Fibroblast of lung (primary cell): ENCODE measurements around the gene IGFL4. TPM values are rescaled to one million over a fixed set of nuclear protein-coding genes. Genes with fewer than 3 reads are reported as not detected.

Source experiments
- DNase-seq, 2 donors: peaks; one replicate each; pipeline versions ENCODE4 v3.0.0 to v3.0.0-alpha.2; 2010; ENCODE audit warnings: low read depth in 2 of 2
- H2AFZ ChIP-seq: 2 replicates; pipeline ENCODE4 v1.5.1; 2012; ENCODE audit warnings: low read length, control low read depth, inconsistent platforms
- H3K27ac ChIP-seq: 2 replicates; pipeline ENCODE4 v1.5.1; 2011; ENCODE audit warnings: low read length, control low read depth; ENCODE audit not compliant: insufficient read depth
- H3K27me3 ChIP-seq: 2 replicates; pipeline ENCODE4 v1.5.1; 2011; ENCODE audit warnings: mild to moderate bottlenecking, low read length; ENCODE audit not compliant: control insufficient read depth, insufficient read depth
- H3K36me3 ChIP-seq: 2 replicates; pipeline ENCODE4 v1.5.1; 2011; ENCODE audit warnings: low read length; ENCODE audit not compliant: control insufficient read depth, insufficient read depth
- H3K4me1 ChIP-seq: 2 replicates; pipeline ENCODE4 v1.5.1; 2011; ENCODE audit warnings: low read length; ENCODE audit not compliant: control insufficient read depth, insufficient read depth; ENCODE audit errors: extremely low read depth
- H3K4me2 ChIP-seq: 2 replicates; pipeline ENCODE4 v1.5.1; 2011; ENCODE audit warnings: low read length, control low read depth; ENCODE audit not compliant: insufficient read depth; ENCODE audit errors: extremely low read depth
- H3K4me3 ChIP-seq, 4 experiments: fragments of 200-600 bp in 1 of 4; sonication (generic) in 1 of 4; replicated peaks in 1 of 4; 2 replicates each; pipeline ENCODE4 v1.5.1; 2011 to 2016; ENCODE audit warnings: low read length in 4 of 4, low read depth in 3 of 4, mild to moderate bottlenecking in 3 of 4, control low read depth in 2 of 4, inconsistent platforms in 1 of 4, mixed read lengths in 1 of 4; ENCODE audit not compliant: insufficient read depth in 1 of 4; ENCODE audit errors: control extremely low read depth in 1 of 4
- H3K79me2 ChIP-seq: 2 replicates; pipeline ENCODE4 v1.5.1; 2012; ENCODE audit warnings: mild to moderate bottlenecking, low read length, inconsistent platforms; ENCODE audit not compliant: control insufficient read depth, insufficient read depth
- H3K9ac ChIP-seq: 2 replicates; pipeline ENCODE4 v1.5.1; 2011; ENCODE audit warnings: mild to moderate bottlenecking, low read length, control low read depth; ENCODE audit not compliant: insufficient read depth
- H3K9me3 ChIP-seq: 2 replicates; pipeline ENCODE4 v1.5.1; 2012; ENCODE audit warnings: low read depth, low read length; ENCODE audit not compliant: control insufficient read depth, insufficient read depth
- H4K20me1 ChIP-seq: 2 replicates; pipeline ENCODE4 v1.5.1; 2011; ENCODE audit warnings: low read length; ENCODE audit not compliant: control insufficient read depth, insufficient read depth; ENCODE audit errors: extremely low read depth
- CTCF ChIP-seq, 2 donors: IDR thresholded peaks in 1 of 2; conservative IDR thresholded peaks in 1 of 2; 1 replicate in 1 of 2; 2 replicates in 1 of 2; pipeline ENCODE4 v1.5.1; 2011 to 2012; ENCODE audit warnings: low read length in 2 of 2, control low read depth in 1 of 2, inconsistent platforms in 1 of 2, low read depth in 1 of 2, mild to moderate bottlenecking in 1 of 2
- EZH2 ChIP-seq: IDR thresholded peaks from 2 replicates; pipeline ENCODE4 v1.5.1; 2012; ENCODE audit warnings: low read length, control low read depth, mild to moderate bottlenecking; ENCODE audit errors: missing control alignments
- polyA plus RNA-seq, 2 donors: library from polyadenylated mRNA; depleted of rRNA in 1 of 2; stranded (reverse) in 1 of 2; unstranded in 1 of 2; fragments of >200 nt; gene quantifications; 2 replicates each; pipeline ENCODE4 v1.2.1, GENCODE V29; 2011 to 2012; ENCODE audit warnings: missing spikeins in 1 of 2
- total RNA-seq: library from RNA; depleted of rRNA; stranded (reverse); fragments of >200 nt; gene quantifications from 2 replicates; pipeline ENCODE4 v1.2.1, GENCODE V29; 2014

IGFL4 gene
- total and polyA plus RNA-seq, 2 donors (not counting 1 experiment from before 2014, with no cell fraction given) = not detected

- no peak overlapping the region for H2AFZ ChIP-seq
- no peak overlapping the region for H3K4me3 ChIP-seq
- H3K4me1 ChIP-seq = no peaks in the 10 kb centered on the region
- H3K27me3 ChIP-seq = peaks cover 6% of the 10 kb centered on the region
- H3K79me2 ChIP-seq = no peaks in the 10 kb centered on the region
- TF ChIP-seq EZH2 (no peak), CTCF (conservative IDR thresholded peaks at IDR 0.05 in 1 of 2, IDR thresholded peaks at IDR 0.05 in 1 of 2; ENCODE audit: low read depth in 1 of 2, low read length in 2 of 2) (no peak)
- no peak for DNase-seq
- H3K36me3 ChIP-seq = no peaks in the 10 kb centered on the region
- H3K4me2 ChIP-seq = no peak overlapping the region
- no peaks in the 10 kb centered on the region for H4K20me1 ChIP-seq
- no peaks in the 10 kb centered on the region for H3K9me3 ChIP-seq
- no peak overlapping the region for H3K9ac ChIP-seq
- H3K27ac ChIP-seq = no peak overlapping the region
Measured at GRCh38 chr19:46088101-46088500, 47.3 kb upstream of the IGFL4 start.

GRCh38 chr19:46085888-46086287, 45.1 kb upstream of the IGFL4 start:
- no peak overlapping the region for H2AFZ ChIP-seq
- no peak for DNase-seq
- no peak overlapping the region for H3K4me3 ChIP-seq
- H3K9ac ChIP-seq = no peak overlapping the region
- H3K4me1 ChIP-seq = no peaks in the 10 kb centered on the region
- no peaks in the 10 kb centered on the region for H3K9me3 ChIP-seq
- H4K20me1 ChIP-seq = no peaks in the 10 kb centered on the region
- H3K27me3 ChIP-seq = peaks cover 8% of the 10 kb centered on the region
- no peaks in the 10 kb centered on the region for H3K79me2 ChIP-seq
- H3K27ac ChIP-seq = no peak overlapping the region
- H3K4me2 ChIP-seq = no peak overlapping the region
- no peaks in the 10 kb centered on the region for H3K36me3 ChIP-seq
- TF ChIP-seq EZH2 (no peak), CTCF (conservative IDR thresholded peaks at IDR 0.05 in 1 of 2, IDR thresholded peaks at IDR 0.05 in 1 of 2; ENCODE audit: low read depth in 1 of 2, low read length in 2 of 2) (no peak)

GRCh38 chr19:46082728-46083050, 41.9 kb upstream of the IGFL4 start:
- no peaks in the 10 kb centered on the region for H4K20me1 ChIP-seq
- H3K9me3 ChIP-seq = no peaks in the 10 kb centered on the region
- H3K79me2 ChIP-seq = no peaks in the 10 kb centered on the region
- peak in 1 of 2 donors; percentile 85 for DNase-seq
- no peak overlapping the region for H3K4me2 ChIP-seq
- H2AFZ ChIP-seq = no peak overlapping the region
- no peaks in the 10 kb centered on the region for H3K36me3 ChIP-seq
- no peak overlapping the region for H3K4me3 ChIP-seq
- H3K27ac ChIP-seq = no peak overlapping the region
- H3K9ac ChIP-seq = no peak overlapping the region
- H3K27me3 ChIP-seq = peaks cover 5% of the 10 kb centered on the region
- TF ChIP-seq CTCF (conservative IDR thresholded peaks at IDR 0.05 in 1 of 2, IDR thresholded peaks at IDR 0.05 in 1 of 2; ENCODE audit: low read depth in 1 of 2, low read length in 2 of 2) = no peak
- no peak for TF ChIP-seq EZH2
- no peaks in the 10 kb centered on the region for H3K4me1 ChIP-seq
